A549 (cell line): Measurements from ENCODE around the gene PANX2.

Experiments used
- CEBPB ChIP-seq, 2 experiments: fragments of >200 bp in 1 of 2; sonication (Bioruptor Twin) in 1 of 2; formaldehyde crosslinking in 1 of 2; IDR thresholded peaks; 2 replicates each; pipeline ENCODE4 v1.6.1; 2012 to 2016
- EHMT2 ChIP-seq: fragments of 200-600 bp; sonication (generic); IDR thresholded peaks from 2 replicates; pipeline ENCODE4 v1.6.1; 2016; ENCODE audit warnings: antibody characterized with exemption, low read depth, mild to moderate bottlenecking, moderate library complexity
- EP300 ChIP-seq, 2 experiments: fragments of >200 bp; sonication (Bioruptor Twin); formaldehyde crosslinking; IDR thresholded peaks; 2 replicates in 1 of 2; 3 replicates in 1 of 2; pipeline ENCODE4 v1.6.1; 2016 to 2017
- NR3C1 ChIP-seq: fragments of >200 bp; sonication (Bioruptor Twin); formaldehyde crosslinking; IDR thresholded peaks from 3 replicates; pipeline ENCODE4 v1.6.1; 2017
- POLR2A ChIP-seq: IDR thresholded peaks from 2 replicates; pipeline ENCODE4 v1.6.1; 2012; ENCODE audit warnings: mild to moderate bottlenecking, low read length
- RAD21 ChIP-seq, 2 experiments: fragments of >200 bp in 1 of 2; sonication (Bioruptor Twin) in 1 of 2; formaldehyde crosslinking in 1 of 2; IDR thresholded peaks in 1 of 2; conservative IDR thresholded peaks in 1 of 2; 2 replicates in 1 of 2; 3 replicates in 1 of 2; pipeline ENCODE4 v1.6.1; 2012 to 2018; ENCODE audit warnings: inconsistent platforms in 1 of 2
- ZSCAN20 ChIP-seq: fragments of 250-450 bp; sonication (Bioruptor Pico); IDR thresholded peaks from 2 replicates; pipeline ENCODE4 v1.8.0; 2022; ENCODE audit warnings: mild to moderate bottlenecking, moderate library complexity
- TF ChIP-seq, protein P1 (sequence below): fragments of >200 bp; sonication (Bioruptor Twin); formaldehyde crosslinking; IDR thresholded peaks from 3 replicates; pipeline ENCODE4 v1.5.1; 2016
- TF ChIP-seq, protein P2 (sequence below): fragments of 450-650 bp; IDR thresholded peaks from 2 replicates; pipeline ENCODE4 v1.6.1; 2014; ENCODE audit warnings: antibody characterized with exemption
- TF ChIP-seq, protein P3 (sequence below): IDR thresholded peaks from 2 replicates; pipeline ENCODE4 v1.6.1; 2012
- TF ChIP-seq, protein P4 (sequence below): fragments of 200-600 bp; sonication (generic); IDR thresholded peaks from 2 replicates; pipeline ENCODE4 v1.6.1; 2016; ENCODE audit warnings: antibody characterized with exemption, mild to moderate bottlenecking, moderate library complexity
- TF ChIP-seq, protein P5 (sequence below): IDR thresholded peaks from 2 replicates; pipeline ENCODE4 v1.6.1; 2012; ENCODE audit warnings: low read depth, borderline replicate concordance
- TF ChIP-seq, protein P6 (sequence below): IDR thresholded peaks from 2 replicates; pipeline ENCODE4 v1.6.1; 2012

DNA sequence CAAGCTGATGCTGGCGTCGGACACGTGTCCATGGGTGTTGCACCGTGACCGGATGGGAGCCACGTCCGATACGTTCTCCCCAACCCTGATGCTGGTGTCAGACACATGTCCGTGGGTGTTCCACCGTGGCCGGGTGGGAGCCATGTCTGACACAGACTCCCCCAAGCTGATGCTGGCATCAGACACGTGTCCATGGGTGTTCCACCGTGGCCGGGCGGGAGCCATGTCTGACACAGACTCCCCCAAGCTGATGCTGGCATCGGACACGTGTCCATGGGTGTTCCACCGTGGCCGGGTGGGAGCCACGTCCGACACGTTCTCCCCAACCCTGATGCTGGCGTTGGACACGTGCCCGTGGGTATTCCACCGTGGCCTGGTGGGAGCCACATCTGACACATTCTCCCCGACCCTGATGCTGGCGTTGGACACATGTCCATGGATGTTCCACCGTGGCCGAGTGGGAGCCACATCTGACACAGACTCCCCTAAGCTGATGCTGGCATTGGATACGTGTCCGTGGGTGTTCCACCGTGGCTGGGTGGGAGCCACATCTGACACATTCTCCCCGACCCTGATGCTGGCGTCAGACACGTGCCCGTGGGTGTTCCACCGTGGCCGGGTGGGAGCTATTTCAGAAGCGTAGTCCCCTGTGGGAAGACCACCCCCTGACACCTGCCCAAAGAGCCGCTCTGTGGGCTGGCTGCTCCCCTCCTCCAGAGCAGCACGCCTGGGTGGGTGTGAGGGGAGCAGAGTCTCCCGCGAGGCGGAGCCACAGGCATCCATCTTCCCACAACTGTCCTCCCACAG, 50.3 kb downstream of the PANX2 start:
- TF ChIP-seq, protein P1, sequence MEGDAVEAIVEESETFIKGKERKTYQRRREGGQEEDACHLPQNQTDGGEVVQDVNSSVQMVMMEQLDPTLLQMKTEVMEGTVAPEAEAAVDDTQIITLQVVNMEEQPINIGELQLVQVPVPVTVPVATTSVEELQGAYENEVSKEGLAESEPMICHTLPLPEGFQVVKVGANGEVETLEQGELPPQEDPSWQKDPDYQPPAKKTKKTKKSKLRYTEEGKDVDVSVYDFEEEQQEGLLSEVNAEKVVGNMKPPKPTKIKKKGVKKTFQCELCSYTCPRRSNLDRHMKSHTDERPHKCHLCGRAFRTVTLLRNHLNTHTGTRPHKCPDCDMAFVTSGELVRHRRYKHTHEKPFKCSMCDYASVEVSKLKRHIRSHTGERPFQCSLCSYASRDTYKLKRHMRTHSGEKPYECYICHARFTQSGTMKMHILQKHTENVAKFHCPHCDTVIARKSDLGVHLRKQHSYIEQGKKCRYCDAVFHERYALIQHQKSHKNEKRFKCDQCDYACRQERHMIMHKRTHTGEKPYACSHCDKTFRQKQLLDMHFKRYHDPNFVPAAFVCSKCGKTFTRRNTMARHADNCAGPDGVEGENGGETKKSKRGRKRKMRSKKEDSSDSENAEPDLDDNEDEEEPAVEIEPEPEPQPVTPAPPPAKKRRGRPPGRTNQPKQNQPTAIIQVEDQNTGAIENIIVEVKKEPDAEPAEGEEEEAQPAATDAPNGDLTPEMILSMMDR = no peak
- no peak for TF ChIP-seq NR3C1
- no peak for TF ChIP-seq EP300 (IDR thresholded peaks at IDR 0.05)
- TF ChIP-seq CEBPB (IDR thresholded peaks at IDR 0.05) = no peak
- TF ChIP-seq POLR2A = no peak
- no peak for TF ChIP-seq RAD21 (conservative IDR thresholded peaks at IDR 0.05 in 1 of 2, IDR thresholded peaks at IDR 0.05 in 1 of 2)
- TF ChIP-seq ZSCAN20 (CRISPR knock-in tag) = no peak
- TF ChIP-seq, protein P2, sequence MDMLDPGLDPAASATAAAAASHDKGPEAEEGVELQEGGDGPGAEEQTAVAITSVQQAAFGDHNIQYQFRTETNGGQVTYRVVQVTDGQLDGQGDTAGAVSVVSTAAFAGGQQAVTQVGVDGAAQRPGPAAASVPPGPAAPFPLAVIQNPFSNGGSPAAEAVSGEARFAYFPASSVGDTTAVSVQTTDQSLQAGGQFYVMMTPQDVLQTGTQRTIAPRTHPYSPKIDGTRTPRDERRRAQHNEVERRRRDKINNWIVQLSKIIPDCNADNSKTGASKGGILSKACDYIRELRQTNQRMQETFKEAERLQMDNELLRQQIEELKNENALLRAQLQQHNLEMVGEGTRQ = no peak
- TF ChIP-seq, protein P3, sequence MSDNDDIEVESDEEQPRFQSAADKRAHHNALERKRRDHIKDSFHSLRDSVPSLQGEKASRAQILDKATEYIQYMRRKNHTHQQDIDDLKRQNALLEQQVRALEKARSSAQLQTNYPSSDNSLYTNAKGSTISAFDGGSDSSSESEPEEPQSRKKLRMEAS = no peak
- TF ChIP-seq, protein P4, sequence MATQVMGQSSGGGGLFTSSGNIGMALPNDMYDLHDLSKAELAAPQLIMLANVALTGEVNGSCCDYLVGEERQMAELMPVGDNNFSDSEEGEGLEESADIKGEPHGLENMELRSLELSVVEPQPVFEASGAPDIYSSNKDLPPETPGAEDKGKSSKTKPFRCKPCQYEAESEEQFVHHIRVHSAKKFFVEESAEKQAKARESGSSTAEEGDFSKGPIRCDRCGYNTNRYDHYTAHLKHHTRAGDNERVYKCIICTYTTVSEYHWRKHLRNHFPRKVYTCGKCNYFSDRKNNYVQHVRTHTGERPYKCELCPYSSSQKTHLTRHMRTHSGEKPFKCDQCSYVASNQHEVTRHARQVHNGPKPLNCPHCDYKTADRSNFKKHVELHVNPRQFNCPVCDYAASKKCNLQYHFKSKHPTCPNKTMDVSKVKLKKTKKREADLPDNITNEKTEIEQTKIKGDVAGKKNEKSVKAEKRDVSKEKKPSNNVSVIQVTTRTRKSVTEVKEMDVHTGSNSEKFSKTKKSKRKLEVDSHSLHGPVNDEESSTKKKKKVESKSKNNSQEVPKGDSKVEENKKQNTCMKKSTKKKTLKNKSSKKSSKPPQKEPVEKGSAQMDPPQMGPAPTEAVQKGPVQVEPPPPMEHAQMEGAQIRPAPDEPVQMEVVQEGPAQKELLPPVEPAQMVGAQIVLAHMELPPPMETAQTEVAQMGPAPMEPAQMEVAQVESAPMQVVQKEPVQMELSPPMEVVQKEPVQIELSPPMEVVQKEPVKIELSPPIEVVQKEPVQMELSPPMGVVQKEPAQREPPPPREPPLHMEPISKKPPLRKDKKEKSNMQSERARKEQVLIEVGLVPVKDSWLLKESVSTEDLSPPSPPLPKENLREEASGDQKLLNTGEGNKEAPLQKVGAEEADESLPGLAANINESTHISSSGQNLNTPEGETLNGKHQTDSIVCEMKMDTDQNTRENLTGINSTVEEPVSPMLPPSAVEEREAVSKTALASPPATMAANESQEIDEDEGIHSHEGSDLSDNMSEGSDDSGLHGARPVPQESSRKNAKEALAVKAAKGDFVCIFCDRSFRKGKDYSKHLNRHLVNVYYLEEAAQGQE = no peak
- TF ChIP-seq EHMT2 = no peak
- TF ChIP-seq, protein P5, sequence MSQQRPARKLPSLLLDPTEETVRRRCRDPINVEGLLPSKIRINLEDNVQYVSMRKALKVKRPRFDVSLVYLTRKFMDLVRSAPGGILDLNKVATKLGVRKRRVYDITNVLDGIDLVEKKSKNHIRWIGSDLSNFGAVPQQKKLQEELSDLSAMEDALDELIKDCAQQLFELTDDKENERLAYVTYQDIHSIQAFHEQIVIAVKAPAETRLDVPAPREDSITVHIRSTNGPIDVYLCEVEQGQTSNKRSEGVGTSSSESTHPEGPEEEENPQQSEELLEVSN = no peak
- TF ChIP-seq, protein P6, sequence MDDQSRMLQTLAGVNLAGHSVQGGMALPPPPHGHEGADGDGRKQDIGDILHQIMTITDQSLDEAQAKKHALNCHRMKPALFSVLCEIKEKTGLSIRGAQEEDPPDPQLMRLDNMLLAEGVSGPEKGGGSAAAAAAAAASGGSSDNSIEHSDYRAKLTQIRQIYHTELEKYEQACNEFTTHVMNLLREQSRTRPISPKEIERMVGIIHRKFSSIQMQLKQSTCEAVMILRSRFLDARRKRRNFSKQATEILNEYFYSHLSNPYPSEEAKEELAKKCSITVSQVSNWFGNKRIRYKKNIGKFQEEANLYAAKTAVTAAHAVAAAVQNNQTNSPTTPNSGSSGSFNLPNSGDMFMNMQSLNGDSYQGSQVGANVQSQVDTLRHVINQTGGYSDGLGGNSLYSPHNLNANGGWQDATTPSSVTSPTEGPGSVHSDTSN = no peak
